GM19351 (cell line): ENCODE data around the gene SNRPA1.

Experiments used
- ATAC-seq: cut with Tn5 transposase; IDR thresholded peaks from one replicate; pipeline ENCODE4 v1.9.1; 2021; ENCODE audit warnings: mild to moderate bottlenecking, moderate library complexity; ENCODE audit not compliant: unreplicated experiment

Gene SNRPA1

GRCh38 chr15:101320501-101321052 lies 25.5 kb upstream of the SNRPA1 start:
- peak; percentile 64 for ATAC-seq

GRCh38 chr15:101318839-101319238 lies 23.8 kb upstream of the SNRPA1 start:
- ATAC-seq = no peak

- no peak for ATAC-seq
These were observed 23.2 kb upstream of the SNRPA1 start for GRCh38 chr15:101318147-101318819.

DNA sequence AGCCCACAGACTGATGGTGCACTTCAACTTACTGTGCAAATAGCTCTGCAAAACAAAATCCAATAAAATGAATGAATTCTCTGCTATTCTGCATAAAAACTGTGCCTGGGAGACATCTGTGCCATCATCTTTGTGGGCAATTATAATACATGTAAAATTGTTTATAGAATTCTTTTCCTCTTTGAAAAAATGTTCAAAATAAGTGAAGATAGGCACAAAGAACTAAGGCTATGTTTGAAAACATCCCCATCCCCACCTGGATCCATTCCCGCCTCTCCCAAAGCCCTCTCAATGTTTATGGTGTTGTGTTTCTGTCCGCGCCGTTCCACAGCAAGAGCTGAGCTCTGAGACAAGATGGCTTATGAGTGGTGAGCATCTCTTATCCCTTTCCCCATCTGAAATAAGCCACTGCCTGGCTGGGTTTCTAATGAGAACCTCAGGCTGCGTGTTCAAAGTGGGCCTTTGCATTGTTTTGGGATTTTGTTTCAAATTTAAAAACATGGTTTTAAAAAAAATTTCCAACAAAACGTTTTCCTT lies 22.4 kb upstream of the SNRPA1 start:
- ATAC-seq = no peak

- ATAC-seq = no peak
These were observed 21.5 kb upstream of the SNRPA1 start for GRCh38 chr15:101316529-101316928.

DNA sequence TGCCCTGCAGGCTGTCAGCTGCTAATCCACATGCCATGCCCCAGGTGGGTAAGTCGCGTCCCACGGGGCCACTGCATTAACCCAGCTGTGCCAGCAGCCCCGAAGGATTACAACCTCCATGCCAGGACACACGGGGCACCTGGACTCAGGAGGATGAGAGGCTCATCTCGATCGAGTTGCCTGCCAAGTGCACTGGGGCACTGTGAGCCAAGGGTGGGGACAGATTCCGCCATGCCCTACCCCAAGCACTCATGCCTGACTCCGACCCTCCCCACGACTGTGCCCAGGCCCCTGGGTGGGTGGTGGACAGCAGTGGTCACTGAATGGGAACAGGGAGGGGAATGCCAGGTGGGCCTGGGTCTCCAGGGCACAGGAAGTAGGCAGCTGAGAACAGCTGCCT lies 20.7 kb upstream of the SNRPA1 start:
- no peak for ATAC-seq

DNA sequence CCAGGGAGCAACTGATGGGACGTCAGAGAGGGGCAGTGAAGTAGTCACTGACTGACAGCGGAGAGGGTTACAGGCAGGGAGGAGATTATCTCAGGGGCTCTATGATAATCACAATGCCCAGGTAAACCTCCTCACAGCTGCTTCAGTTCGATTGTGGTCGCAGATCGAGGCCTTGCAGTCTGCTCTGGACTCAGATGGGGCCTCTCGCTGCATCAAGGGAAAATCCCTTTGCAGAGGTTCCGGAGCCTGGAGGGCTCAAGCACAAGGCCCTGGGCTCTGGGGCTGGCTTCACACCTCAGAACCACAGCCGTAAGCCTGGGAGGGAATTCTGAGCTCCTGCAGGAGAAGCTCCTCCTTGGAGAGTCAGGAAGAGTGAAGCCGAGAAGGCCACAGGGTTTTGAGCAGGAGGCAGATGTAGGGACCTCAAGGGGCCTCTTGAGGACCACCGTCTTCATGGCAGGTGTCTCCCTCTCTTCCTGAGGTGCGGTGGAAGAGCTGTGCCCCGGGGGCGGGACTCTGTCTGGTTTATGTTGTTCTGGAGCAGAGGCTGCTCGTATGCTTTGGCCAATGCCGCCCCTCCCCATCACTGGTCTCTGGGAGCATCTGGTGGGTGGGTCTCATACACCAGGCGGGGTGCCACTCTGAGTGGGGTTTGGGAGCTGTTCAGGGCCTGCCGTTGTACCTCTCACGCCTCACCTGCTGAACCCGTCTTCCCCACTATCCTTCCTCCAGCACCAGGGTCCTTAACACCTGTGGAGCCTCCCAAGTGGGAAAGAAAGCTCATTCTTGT lies 19.5 kb upstream of the SNRPA1 start:
- no peak for ATAC-seq

DNA sequence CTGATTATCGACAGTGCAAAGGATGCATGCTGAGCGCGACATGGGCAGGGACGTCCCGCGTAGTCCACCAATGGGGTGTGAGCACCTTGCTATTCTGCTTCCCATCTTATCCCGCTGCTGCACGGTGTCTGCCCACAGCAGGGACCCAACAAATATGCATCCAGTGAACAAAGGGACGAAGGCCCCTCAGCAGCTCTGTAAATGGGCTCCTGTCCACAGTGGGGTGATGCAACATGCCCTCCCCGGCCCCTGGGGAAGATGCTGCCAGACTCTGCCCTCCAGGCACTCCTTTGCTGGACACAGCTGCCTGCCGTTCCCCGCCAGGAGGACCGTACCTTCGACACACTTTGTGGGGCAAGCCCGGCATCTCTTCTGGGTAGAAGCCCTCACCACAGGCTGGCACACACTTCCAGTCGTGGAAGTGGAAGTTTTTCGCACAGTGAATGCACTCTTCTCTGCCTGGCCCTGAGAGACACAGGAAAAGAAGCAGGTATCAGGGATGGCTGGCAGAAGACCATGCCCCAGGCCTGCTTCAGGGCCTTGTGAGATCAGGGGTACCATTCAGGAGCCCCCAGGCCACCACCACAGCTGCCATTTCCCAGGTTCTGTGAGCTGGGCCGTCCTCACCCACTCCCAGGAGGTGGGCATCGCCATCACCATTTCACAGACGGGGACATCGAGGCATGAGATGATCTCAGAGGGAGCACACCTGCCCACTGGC lies 18.2 kb upstream of the SNRPA1 start:
- no peak for ATAC-seq

GRCh38 chr15:101310508-101310907 lies 15.5 kb upstream of the SNRPA1 start:
- no peak for ATAC-seq

DNA sequence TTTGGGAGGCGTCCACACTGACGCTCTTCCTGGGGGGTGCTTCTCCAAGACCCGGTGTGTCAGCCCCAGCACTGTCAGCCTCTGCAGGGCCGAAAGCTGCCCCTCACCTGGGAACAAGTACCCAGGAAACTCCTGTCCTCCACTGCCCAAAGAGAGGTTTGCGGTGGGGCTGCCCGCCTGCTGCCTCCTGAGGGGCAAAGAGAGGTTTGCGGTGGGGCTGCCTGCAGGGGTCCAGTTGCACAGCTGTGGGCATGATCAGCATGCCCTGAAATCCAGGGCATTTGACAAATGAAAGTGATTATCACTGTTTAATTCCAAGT lies 15.1 kb upstream of the SNRPA1 start:
- ATAC-seq = no peak

DNA sequence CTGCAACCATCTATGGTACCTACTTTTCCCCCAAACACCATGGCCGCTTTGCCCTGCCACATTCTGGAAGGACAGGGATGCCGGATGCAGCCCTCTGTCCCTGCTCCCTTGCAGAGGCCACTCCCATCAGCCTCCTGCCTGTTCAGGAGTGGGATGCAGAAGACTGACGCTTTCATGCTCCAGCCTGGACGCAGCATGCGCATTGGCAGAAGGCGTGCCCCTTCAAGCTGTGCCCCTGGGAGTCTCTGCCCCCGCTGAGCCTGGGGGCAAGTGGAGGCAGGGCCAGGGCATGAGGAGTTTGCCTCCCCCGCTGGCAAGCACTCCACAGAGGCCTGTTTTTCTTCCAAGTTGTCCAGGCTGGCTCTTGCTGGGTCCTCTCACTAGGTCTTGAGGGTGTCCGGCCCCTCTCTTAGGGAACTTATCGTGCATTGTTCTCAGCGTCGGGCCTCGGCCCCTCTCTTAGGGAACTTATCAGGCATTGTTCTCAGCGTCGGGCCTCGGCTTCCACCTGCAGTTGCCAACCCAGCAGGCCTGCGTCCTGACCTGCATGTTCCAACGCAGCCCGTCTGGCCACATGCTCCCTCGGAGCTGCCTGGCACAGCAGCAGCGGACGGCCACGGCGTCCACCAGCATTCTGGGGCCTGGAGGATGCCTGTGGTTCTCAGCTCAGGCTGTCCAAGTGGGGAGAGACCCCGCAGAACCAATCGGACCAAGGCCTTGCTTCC lies 14.6 kb upstream of the SNRPA1 start:
- ATAC-seq = no peak

DNA sequence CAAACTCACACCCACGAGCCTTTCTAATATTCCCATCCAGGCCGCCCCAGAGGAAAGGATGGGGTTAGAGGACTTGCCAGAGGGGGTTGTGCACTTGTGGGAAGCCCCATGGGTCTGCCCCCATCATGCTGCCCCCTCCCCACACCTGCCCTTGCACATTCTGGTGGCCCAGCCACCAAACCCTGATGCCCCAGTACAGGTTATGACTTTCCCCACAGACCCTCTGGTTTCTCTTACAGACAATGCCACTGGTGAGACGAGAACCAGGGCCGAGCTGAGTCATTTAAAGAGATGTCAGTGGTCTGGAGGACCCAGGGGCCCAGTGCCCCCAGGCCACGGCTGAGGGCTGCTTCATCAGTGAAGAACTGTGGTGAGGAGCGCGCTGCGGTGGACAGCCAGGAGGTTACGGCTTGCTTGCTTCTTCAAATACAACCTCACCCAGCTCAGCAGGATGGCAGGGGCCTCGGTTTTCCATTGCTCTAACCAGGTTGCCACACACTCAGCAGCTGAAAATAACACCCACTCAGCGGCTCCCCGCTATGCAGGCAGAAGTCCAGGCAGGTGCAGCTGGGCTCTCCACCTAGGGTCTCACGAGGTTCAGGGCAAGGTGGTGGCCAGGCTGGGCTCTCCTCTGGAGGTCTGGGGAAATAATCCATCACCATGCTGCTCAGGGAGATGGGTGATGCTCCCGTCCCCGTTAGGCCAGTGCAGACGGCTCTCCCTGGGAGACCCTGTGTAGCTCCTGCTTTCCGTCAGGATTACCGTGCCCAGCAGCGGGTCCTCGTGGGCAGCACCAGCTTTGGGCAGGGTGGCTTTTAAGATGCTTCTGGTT lies 13.8 kb upstream of the SNRPA1 start:
- no peak for ATAC-seq

DNA sequence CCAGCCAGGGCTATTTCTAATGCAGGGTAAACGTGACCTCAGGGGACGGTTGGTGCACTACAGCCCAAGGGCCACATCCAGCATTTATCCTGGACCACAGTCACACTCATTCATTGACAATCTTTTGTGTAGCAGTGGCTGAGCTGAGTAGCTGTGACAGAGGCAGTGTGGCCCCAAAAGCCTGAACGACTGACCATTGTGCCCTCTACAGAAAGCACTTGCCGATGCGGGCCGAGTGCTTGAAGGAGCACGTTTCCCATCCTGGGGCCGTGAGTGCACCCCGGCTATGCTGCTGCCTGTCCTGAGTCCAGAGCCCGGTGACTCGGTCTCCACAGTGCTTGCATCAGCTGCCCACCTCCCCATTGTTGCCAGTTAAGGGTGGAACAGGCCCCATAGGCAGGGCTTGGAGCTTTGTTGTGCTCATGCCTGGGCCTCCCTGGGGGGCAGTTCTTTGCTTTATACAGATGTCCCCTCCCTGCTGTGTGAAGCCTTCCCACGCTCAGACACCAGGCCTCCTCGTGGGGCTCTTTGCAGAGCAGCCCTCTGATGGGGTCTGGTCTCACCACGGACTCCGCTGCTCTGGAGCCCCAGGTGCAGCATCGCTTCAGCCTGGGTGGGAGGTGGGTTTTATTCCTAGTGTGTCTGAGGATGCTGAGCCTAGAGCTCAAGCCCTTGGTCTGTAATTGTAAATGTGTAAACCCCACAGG lies 13.0 kb upstream of the SNRPA1 start:
- no peak for ATAC-seq

DNA sequence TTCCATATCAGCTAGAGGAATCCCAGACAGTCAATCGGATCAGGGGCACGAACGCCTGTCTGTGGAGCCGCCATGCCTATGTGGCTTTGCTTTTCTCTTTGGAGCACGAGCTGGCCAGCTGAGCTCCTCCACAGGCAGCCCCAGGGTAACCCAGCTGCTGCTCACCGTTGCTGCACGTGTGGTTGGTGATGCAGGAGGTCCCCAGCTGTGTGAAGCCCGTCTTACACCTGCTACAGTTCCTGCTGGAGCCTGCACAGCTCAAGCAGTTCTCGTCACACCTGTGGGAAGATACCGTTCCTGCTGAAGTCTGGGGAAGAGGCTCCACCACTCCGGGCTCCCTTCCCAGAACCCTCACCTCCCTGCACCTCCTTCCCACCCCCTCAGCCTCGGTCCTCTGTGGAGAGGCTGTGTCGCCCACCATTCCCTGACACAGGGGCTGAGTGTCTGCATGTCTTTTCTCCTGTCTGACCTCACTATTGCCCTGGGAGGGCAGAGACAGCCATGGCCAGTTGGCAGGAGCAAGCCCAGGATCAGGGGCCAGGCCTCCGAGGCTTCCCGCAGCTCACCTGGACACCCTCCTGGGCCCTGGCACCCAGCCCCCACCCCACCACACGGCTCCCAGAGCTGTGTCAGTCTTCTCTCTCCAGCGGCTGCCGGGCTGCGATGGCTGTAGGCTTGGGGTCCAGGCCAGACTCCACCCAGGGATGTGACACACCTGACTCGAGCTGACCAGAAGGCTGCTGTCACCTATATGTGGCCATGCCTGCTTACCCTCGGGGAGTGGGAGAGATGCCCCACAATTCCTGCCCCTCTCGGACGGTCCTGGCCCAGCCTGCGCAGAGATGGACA lies 12.2 kb upstream of the SNRPA1 start:
- no peak for ATAC-seq

DNA sequence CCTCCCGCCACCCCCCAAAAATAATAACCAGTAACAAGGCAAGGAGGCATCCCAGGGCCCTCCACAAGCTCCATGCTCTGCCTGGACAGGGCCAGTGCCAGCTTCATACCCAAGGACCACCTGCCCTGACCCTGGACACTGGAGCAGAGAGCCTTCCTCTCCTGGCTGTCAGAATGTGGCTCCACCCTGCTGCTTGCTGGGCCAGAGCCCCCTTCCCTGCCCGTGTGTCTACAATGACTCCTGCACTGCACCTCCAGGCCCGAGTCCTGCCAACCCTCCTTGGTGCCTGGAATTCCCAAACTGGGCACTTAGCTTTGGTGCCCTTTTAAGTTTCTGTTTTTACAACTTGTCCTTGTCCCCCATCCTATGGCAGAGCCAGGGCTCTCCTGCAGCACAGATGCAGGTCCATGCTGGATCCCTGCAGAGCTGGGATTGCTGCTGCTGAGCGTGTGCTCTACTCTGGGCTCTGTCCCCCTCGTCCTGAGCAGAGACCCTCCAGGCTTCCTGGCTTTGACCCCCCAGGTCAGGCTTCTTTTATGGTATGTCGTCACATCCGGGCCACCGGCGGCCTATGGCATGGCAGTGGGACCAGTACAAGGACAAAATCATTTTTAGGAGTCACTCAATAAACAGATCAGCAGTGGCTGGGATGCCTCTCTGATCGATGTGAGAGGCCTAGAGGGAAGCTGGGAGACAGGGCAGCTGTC lies 11.4 kb upstream of the SNRPA1 start:
- ATAC-seq = no peak

GRCh38 chr15:101305820-101306255 lies 10.8 kb upstream of the SNRPA1 start:
- no peak for ATAC-seq

GRCh38 chr15:101303408-101303807 lies 8.4 kb upstream of the SNRPA1 start:
- no peak for ATAC-seq
